ENCODE results near the gene DISP3.
A peak's percentile ranks its signal among the peaks of the same experiment; 100 is the strongest.

Gene DISP3

GRCh38 chr1:11478571-11479374 lies at the start of gene DISP3:
TSS of gene DISP3 (plus strand) at chr1:11479155. CDS start at chr1:11500993, 21,838 bp downstream.
- peak; percentile 24 for DNase-seq

GRCh38 chr1:11429226-11429625 lies 49.7 kb upstream of the DISP3 start:
- DNase-seq = no peak

- DNase-seq = no peak
Measured at GRCh38 chr1:11429935-11430334, 49.0 kb upstream of the DISP3 start.

- DNase-seq = no peak
Measured at GRCh38 chr1:11431941-11432507, 46.9 kb upstream of the DISP3 start.

- DNase-seq = no peak
Measured at GRCh38 chr1:11432526-11432925, 46.4 kb upstream of the DISP3 start.

GRCh38 chr1:11434501-11434900 lies 44.5 kb upstream of the DISP3 start:
- no peak for DNase-seq

- no peak for DNase-seq
Measured at GRCh38 chr1:11434926-11435325, 44.0 kb upstream of the DISP3 start.

- no peak for DNase-seq
Measured at GRCh38 chr1:11438996-11439395, 40.0 kb upstream of the DISP3 start.

- DNase-seq = no peak
Measured at GRCh38 chr1:11441211-11441952, 37.6 kb upstream of the DISP3 start.

- DNase-seq = no peak
Measured at GRCh38 chr1:11443043-11443442, 35.9 kb upstream of the DISP3 start.

- DNase-seq = no peak
Measured at GRCh38 chr1:11443961-11444658, 34.8 kb upstream of the DISP3 start.

GRCh38 chr1:11444907-11445306 lies 34.0 kb upstream of the DISP3 start:
- no peak for DNase-seq

GRCh38 chr1:11447903-11448302 lies 31.1 kb upstream of the DISP3 start:
- no peak for DNase-seq

- no peak for DNase-seq
Measured at GRCh38 chr1:11448373-11449099, 30.4 kb upstream of the DISP3 start.

- DNase-seq = no peak
Measured at GRCh38 chr1:11449100-11449403, 29.9 kb upstream of the DISP3 start.

GRCh38 chr1:11450310-11450709 lies 28.6 kb upstream of the DISP3 start:
- no peak for DNase-seq

- no peak for DNase-seq
Measured at GRCh38 chr1:11453742-11454491, 25.0 kb upstream of the DISP3 start.

- no peak for DNase-seq
Measured at GRCh38 chr1:11455967-11456570, 22.9 kb upstream of the DISP3 start.

GRCh38 chr1:11456965-11457364 lies 22.0 kb upstream of the DISP3 start:
- DNase-seq = no peak

- DNase-seq = no peak
Measured at GRCh38 chr1:11458811-11459275, 20.1 kb upstream of the DISP3 start.

GRCh38 chr1:11461531-11462137 lies 17.3 kb upstream of the DISP3 start:
- no peak for DNase-seq
